GF-D8 (cell line): ENCODE data around the gene SLC8A1.

ENCODE experiments used
- DNase-seq: peaks from one replicate; lab custom pipeline; 2025; lab: John Stamatoyannopoulos, UW

The SLC8A1 gene

GRCh38 chr2:40384714-40385113, 67.2 kb downstream of the SLC8A1 start:
- DNase-seq = peak; percentile 15

DNA sequence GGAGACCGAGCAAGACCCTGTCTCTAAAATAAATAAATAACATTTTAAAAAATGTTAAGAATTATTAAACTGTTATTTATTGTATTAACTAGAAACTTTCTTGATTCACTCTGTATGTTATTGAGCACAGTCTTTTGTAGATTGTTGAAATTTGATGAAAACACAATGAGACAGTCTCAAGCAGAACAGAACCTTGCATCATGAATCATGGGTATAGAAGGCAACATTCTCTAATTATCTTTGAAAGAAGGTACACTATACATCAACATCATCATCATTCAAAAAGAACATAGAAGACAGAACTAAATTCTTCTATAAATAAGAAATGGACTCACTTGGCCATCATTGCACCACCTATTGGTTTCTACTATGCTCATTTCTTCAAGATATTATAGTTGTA, 67.7 kb downstream of the SLC8A1 start:
- DNase-seq = no peak

DNA sequence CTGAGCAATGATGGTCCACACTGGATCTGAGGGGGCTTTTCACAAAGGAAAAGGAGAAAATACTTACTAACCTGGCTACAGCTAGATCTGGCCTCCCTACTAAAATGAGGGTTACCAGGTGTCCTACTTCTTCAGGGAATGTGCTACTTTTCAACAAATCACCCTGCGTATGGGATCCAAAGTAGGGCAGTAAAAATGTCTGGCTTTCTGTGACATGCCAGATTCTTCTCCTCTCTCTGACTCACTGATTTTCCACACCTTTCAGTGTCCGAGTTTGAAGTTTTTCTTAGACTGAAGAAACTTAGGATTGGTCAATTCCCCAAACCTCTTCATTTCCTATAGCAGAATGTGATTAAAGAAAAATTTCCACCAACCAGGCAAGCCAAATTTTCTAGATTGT, 71.2 kb downstream of the SLC8A1 start:
- no peak for DNase-seq

DNA sequence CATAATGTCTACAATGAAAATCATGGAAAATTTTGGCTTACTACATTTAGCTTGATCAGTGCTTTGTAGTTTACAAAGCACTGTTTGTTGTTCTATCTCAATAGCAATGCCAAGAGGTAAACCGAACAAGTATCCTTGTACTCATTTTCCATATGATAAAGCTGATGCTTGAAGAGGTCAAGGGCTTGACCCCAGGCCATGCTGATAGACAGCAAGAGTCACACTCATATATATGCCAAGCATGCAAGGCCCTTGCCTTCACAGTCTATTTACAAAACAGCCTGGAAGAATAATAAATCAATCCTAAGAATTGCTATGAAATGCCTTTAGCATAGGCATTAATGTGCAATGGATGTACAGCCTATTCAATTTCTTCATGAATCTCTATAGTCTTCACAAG, 71.8 kb downstream of the SLC8A1 start:
- DNase-seq = no peak

- no peak for DNase-seq
Observed at GRCh38 chr2:40374543-40375240, 77.2 kb downstream of the SLC8A1 start.

DNA sequence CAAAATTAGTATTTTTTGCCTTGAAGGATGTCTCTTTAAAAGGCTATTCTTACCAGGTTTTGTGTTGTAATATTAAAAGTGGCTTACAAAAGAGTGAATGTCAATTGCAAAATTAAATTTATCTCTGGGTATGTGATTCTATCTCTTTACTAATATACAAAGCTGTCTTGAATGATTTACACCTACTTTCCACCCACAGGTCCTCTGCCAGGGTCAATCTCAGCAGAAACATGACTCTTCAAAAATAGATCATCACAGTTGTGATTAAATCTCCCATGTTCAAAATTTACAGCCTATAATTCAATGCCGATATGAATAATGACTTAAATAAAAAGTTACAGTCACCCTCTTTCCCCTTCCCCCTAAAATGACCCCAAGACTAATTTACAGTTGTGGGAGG, 78.8 kb downstream of the SLC8A1 start:
- no peak for DNase-seq

DNA sequence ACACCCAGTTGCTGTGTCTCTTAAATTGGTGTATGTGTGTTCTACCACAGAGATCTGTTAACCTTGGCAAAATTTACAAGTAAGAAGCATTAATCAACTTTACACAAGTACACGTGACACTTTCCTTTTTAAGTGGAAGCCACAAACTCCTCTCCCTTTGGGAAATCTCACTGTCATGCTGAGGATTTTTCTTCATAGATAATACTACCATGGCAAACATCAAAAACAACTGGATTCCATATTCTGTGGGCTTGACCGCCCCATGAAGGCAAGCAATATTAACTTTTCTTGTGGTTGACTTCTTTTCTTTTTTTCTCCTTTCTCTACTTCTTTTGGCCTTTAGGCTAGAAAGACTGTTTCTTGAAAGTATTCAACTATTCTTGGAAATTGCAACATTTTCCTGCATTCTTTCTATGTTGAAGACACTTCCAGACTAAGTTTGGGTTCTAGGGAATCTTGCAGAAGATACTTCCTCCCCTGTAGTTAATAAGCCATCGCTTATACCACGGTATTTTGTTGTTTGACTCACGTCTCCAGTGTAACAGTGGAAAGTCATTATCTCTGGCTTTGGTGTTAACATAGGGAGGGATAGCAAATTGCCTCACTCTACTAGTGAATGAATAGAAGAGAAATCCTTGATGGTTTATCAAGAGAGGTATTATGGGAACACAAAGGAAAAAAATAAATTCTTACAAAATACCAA, 79.5 kb downstream of the SLC8A1 start:
- DNase-seq = no peak

GRCh38 chr2:40371525-40372282, 80.2 kb downstream of the SLC8A1 start:
- no peak for DNase-seq

DNA sequence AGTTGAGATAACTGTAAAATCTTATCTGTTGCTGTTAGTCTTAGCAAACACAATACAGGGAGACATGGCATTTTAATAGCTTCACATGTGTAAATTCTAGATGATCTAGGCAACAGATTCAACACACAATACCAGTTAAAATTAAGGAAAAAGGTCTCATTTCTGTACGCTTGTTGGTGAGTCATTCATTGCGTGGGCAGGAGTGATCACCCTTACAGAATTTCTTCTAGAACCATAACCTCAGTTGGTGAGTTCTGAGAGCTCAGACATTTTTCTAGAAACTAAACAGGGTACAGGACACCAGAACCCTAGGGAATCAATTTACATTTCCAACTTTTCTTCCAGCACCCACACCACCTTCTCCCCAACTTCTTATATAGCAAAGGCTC, 81.9 kb downstream of the SLC8A1 start:
- no peak for DNase-seq

- no peak for DNase-seq
Observed at GRCh38 chr2:40369267-40370006, 82.5 kb downstream of the SLC8A1 start.

DNA sequence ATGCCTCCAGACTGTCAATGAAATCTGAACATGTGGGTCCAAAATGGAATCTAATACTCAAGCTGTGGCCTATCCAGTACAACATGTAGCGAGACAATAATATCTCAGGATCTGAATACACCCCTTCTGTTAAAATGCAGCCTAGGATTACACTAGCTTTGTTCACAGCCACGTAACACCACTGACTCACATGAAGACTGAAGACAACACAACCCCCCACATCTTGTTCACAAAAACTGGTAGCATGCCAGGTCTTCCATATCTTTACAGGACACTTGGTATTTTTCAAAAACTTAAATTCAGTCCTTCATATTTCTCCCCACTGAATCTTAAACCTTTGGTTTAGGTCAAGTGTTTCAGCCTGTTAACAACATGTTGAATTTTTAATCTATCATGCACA, 84.2 kb downstream of the SLC8A1 start:
- no peak for DNase-seq

- DNase-seq = no peak
Observed at GRCh38 chr2:40367032-40367431, 84.9 kb downstream of the SLC8A1 start.

DNA sequence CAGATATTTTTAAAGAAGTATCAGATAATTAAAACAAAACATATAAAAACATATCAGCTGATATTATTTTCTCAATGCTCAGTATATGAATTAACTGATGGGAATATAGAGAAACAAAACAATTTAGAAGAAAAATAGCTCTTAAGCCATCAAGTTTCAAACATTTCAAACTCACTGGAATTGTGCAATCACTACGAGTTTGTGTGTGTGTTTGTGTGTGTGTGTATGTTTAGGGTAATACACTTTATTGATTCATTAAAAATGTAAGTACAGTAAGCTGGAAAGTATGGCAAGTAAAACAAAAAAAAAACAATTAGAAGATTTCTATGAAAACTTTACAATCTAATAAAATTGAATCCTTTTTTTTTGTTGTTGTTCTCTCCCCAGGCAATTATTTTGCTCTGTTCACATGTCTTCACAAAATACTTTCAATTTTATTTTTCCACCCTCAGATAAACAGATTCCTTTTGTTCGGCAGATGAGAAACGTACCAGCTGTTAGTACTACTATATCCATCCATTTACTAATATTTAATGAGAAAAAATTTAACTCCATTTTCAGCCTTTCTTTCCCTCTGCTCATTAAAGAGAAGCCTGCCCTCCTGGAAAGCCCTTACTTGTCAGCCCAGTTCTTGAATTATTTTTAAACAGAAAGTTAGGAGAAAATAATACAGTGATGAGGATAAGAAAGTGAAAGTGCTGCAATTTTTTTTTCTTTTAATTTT, 87.6 kb downstream of the SLC8A1 start:
- no peak for DNase-seq

DNA sequence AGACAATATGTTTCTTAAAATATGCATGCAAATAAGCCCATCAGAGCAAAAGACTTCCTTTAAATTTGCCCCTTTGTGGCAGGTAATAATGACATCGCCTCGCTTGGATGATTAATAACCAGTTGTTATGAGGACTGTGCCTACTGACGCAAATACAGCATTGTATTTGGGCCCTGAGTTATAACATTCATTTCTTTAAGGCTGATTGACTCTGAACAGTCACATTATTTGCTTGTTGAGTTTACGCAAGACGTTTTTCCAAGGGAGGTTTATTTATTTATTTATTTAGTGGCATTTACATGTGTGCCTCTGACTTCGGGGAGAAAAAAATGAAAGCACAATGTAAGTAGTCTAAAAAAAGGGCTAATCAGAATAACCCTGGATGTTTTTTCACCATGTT, 88.3 kb downstream of the SLC8A1 start:
- DNase-seq = no peak

- DNase-seq = no peak
Observed at GRCh38 chr2:40363231-40363630, 88.7 kb downstream of the SLC8A1 start.

DNA sequence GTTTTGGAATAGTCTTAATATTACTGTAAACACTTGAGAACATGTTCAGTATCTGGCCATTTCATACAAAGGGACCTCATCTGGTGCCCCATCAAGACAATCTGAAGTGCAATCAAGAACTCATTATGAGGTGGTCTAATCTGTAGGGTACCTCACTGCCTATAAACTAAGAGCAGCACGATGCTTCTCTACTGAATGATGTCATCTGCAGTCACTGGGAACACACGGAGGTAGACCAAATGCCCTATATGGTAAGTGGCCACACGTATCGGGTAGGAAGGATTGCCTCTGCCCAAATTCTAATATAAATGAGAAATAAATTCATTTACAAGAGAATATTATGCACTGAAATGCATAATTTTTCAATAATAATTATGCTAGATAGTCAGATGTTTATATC, 90.4 kb downstream of the SLC8A1 start:
- DNase-seq = no peak

DNA sequence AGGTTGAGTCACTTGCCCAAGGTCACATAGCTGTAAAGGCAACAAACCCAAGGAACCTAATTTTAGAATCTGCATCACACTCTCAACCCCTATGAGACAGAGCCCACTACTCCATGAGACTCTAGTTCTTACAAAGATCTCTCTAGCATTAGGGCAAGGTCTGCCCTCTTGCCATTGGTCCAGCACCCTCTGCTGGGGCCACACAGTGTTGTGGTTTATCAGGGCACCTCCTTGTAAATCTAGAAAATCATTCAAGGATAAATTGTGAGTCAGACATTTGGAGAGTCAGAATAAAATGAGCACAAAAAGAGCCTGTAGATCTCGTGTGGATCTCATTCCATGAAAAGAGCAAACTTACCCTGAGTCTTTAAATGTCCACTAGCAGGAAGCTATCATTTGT, 91.2 kb downstream of the SLC8A1 start:
- DNase-seq = no peak

GRCh38 chr2:40359811-40360210, 92.1 kb downstream of the SLC8A1 start:
- no peak for DNase-seq

GRCh38 chr2:40358783-40359182, 93.1 kb downstream of the SLC8A1 start:
- DNase-seq = no peak

GRCh38 chr2:40357667-40358066, 94.2 kb downstream of the SLC8A1 start:
- DNase-seq = no peak

DNA sequence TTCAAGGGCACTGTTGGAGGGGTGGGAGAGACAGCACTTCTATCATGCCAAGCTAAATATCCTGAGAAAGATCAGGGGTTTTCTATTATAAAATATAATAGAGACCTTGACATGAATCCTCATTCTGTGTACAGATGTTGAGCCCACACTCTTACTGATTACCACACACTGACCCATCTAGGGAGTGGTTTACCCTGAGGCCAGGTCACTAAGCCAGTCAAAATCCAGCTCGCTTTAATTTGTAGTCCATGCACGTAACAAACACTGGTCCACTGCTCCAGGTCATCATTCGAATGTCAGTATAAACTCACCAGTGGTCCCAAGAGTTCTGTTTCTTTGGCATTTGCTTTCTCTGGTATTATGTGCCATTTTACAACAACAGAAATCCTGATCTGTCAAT, 96.4 kb downstream of the SLC8A1 start:
- no peak for DNase-seq

DNA sequence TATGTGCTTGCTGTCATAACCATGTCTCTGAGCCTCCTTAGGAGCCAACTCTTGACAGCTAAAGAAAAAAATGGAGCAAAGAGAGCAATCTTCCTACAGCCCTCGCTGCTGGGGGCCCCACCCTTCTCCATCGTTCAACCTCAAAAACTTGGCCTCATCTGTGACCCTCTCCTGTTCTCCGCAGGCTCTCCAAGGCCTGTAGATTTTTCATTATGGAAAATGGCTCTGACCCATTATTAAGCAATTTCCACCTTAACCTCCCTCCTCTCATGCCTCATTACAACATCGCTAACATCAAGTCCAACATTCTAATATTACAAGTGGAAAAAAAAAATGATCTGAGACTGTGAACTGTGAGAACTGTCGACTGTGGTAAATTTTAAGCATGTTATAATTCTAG, 98.7 kb downstream of the SLC8A1 start:
- DNase-seq = no peak
